Measurements from ENCODE around the gene MAEA.

The MAEA gene

GRCh38 chr4:1381944-1382541 is 92.4 kb downstream of the MAEA start:
- Histone ChIP-seq H3K36me3 (ENCODE audit: low read length) (no peaks in the 10 kb centered on the region), H4K20me1 (ENCODE audit: low read depth, low read length) (no peaks in the 10 kb centered on the region), H3K9ac (ENCODE audit: low read length) (no peak overlapping the region), H3K27me3 (ENCODE audit: low read length) (no peaks in the 10 kb centered on the region), H3F3A (ENCODE audit: insufficient read depth) (no peaks in the 10 kb centered on the region), H3K4me3 (ENCODE audit: insufficient read depth, low read length, poor library complexity, severe bottlenecking) (no peak overlapping the region), H2AFZ (ENCODE audit: low read depth, low read length, severe bottlenecking) (no peak overlapping the region), H3K27ac (ENCODE audit: low read depth, low read length) (no peak overlapping the region), H3K9me2 (replicated peaks; ENCODE audit: insufficient read depth, low read length) (no peaks in the 10 kb centered on the region), H3K79me2 (ENCODE audit: insufficient read depth, low read length) (no peaks in the 10 kb centered on the region), H3K9me3 (ENCODE audit: insufficient read depth, low read length) (no peaks in the 10 kb centered on the region), H3K4me2 (ENCODE audit: low read depth, low read length, poor library complexity, severe bottlenecking) (no peak overlapping the region)
- TF ChIP-seq CTCF (IDR thresholded peaks at IDR 0.05; ENCODE audit: insufficient read depth, low read length, poor library complexity, severe bottlenecking) (no peak), EZH2phosphoT487 (conservative IDR thresholded peaks at IDR 0.05; ENCODE audit: low read length) (no peak)

DNA sequence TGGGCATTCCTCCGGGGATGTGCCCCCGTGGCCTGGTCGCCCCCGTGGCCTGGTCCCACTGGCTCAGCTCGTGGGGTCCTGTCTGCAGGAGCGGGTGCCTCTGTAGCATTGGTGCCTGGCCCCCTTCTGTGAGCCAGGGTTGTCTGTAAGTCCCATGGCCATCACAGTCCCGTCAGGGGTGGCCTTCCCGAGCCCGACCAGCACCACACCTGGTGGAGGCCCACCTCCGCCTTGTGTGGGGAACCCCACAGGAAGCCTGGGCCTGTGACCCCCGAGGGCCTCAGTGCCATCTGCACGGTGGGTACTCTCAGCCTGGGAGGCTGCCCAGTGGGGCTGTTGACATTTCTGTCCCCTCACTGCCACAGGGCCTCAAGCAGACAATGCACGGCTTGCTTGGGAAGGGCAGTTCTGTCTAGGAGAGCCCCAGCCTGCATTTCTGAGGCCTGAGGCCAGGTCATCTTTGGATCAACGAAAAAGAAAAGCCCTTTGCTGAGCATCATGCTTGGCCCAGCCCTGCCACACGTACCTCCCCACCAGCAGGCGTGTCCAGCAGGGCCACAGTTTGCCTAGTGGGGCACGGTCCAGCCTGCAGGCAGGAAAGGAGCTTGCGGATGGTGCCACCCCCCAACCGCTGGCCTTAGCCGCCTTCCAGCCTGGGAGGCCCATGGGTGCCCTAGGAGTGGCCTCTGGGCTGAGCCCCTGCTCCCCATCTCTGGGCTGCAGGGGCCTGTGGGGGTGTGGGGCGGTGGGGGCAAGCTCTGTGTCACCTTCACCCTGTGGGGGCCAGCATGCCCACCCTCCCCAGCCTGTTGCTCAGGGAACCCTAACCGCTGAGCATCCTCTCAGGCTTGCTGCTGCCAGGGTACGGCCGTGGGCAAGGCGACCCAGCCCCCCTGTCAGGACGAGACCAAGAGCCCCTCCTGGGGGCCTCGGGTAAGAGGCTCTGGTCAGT is 93.4 kb downstream of the MAEA start:
- Histone ChIP-seq H3F3A (ENCODE audit: insufficient read depth) (no peaks in the 10 kb centered on the region), H3K27ac (ENCODE audit: low read depth, low read length) (no peak overlapping the region), H3K9ac (ENCODE audit: low read length) (no peak overlapping the region), H3K79me2 (ENCODE audit: insufficient read depth, low read length) (no peaks in the 10 kb centered on the region), H2AFZ (ENCODE audit: low read depth, low read length, severe bottlenecking) (no peak overlapping the region), H4K20me1 (ENCODE audit: low read depth, low read length) (no peaks in the 10 kb centered on the region), H3K4me2 (ENCODE audit: low read depth, low read length, poor library complexity, severe bottlenecking) (no peak overlapping the region), H3K4me3 (ENCODE audit: insufficient read depth, low read length, poor library complexity, severe bottlenecking) (no peak overlapping the region), H3K9me3 (ENCODE audit: insufficient read depth, low read length) (no peaks in the 10 kb centered on the region), H3K36me3 (ENCODE audit: low read length) (no peaks in the 10 kb centered on the region; the same call in 1 of the 2 replicates), H3K27me3 (ENCODE audit: low read length) (no peaks in the 10 kb centered on the region), H3K9me2 (replicated peaks; ENCODE audit: insufficient read depth, low read length) (no peaks in the 10 kb centered on the region)
- TF ChIP-seq EZH2phosphoT487 (conservative IDR thresholded peaks at IDR 0.05; ENCODE audit: low read length) (no peak), CTCF (IDR thresholded peaks at IDR 0.05; ENCODE audit: insufficient read depth, low read length, poor library complexity, severe bottlenecking) (no peak)

DNA sequence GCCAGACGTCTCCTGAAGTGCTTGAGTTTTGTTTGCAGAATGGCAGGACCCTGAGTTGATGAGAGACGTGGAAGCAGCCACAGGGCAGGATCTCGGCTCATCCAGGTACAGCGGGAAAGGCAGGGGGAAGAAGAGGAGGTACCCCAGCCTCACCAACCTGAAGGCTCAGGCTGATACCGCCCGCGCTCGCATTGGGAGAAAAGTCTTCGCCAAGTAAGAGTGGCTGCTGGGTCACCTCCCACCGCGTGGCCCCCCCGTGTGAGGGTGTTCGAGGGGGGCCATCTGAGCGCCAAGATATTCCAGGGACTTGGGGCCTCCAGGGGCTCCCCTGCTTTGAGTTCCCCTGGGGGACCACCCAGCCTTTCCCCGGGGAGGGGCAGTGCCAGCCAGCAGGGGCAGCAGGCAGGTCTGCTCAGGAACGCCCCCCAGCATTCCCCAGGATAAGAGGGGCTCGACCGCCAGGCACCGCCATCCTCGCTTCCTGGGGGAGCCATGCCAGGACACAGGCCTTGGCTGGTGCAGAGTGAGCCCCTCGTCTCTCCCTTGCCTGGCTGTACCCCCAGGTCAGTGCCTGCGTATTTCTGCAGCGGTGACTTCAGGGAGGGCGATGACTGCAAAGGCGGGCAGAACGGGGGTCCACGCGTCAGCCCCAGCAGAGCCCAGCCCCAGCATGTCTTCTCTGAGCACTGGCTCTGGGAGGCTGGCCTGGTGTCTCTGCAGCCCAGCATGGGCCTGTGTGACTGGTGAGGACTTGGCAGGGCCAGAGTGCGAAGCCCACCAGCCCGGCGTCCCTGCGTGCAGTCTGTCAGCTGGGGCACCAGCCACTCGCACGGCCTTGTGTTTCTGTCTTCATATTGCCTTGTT is 94.3 kb downstream of the MAEA start:
- peaks cover 8% of the 10 kb centered on the region; the same call in 1 of the 2 replicates for H3K9me3 ChIP-seq (ENCODE audit: insufficient read depth, low read length)
- H4K20me1 ChIP-seq (ENCODE audit: low read depth, low read length), result no peaks in the 10 kb centered on the region
- TF ChIP-seq CTCF (IDR thresholded peaks at IDR 0.05; ENCODE audit: insufficient read depth, low read length, poor library complexity, severe bottlenecking) (no peak), EZH2phosphoT487 (conservative IDR thresholded peaks at IDR 0.05; ENCODE audit: low read length) (no peak)
- H3K36me3 ChIP-seq (ENCODE audit: low read length), result no peaks in the 10 kb centered on the region; the same call in 1 of the 2 replicates
- H3K4me2 ChIP-seq (ENCODE audit: low read depth, low read length, poor library complexity, severe bottlenecking), result no peak overlapping the region
- H3F3A ChIP-seq (ENCODE audit: insufficient read depth), result no peaks in the 10 kb centered on the region
- no peak overlapping the region for H3K27ac ChIP-seq (ENCODE audit: low read depth, low read length)
- no peaks in the 10 kb centered on the region for H3K27me3 ChIP-seq (ENCODE audit: low read length)
- no peak overlapping the region for H3K9ac ChIP-seq (ENCODE audit: low read length)
- no peaks in the 10 kb centered on the region for H3K79me2 ChIP-seq (ENCODE audit: insufficient read depth, low read length)
- H3K4me3 ChIP-seq (ENCODE audit: insufficient read depth, low read length, poor library complexity, severe bottlenecking), result no peak overlapping the region
- H2AFZ ChIP-seq (ENCODE audit: low read depth, low read length, severe bottlenecking), result no peak overlapping the region
- no peaks in the 10 kb centered on the region for H3K9me2 ChIP-seq (replicated peaks; ENCODE audit: insufficient read depth, low read length)
